B cell (primary cell): Measurements from ENCODE around the gene WFDC11. TPM values are rescaled to one million over a fixed set of nuclear protein-coding genes. Genes with fewer than 3 reads are reported as not detected.
"Not testable (repeated sequence)": the region's sequence is repeated elsewhere in the genome, so short reads cannot be mapped to it uniquely, and the experiment has no call there.

Experiments used
- ATAC-seq: fragments of 200-7000 bp; cut with Tn5 transposase; one replicate; pipeline ENCODE4 v1.10.0; 2021; ENCODE audit warnings: low read depth, mild to moderate bottlenecking, moderate number of reproducible peaks, moderate library complexity
- CTCF ChIA-PET: fragments of 350-600 bp; sonication (Branson Sonifier 250); formaldehyde crosslinking; loops from one replicate; lab custom pipeline; 2021; ENCODE audit warnings: antibody characterized with exemption, inconsistent platforms; lab: Charles Lee
- POLR2A ChIA-PET: fragments of 350-600 bp; sonication (Branson Sonifier 250); formaldehyde crosslinking; loops from one replicate; lab custom pipeline; 2021; ENCODE audit warnings: antibody characterized with exemption; lab: Charles Lee
- DNase-seq: peaks from one replicate; pipeline ENCODE4 v3.0.0; 2013
- H2AFZ ChIP-seq: 2 replicates; pipeline ENCODE4 v1.6.1; 2012; ENCODE audit warnings: mild to moderate bottlenecking, low read depth, low read length; ENCODE audit not compliant: insufficient read depth, poor library complexity, severe bottlenecking
- H3K27ac ChIP-seq, 2 donors: 1 replicate in 1 of 2; 2 replicates in 1 of 2; pipeline ENCODE4 v1.5.1; 2012 to 2013; ENCODE audit warnings: low read length in 2 of 2, mild to moderate bottlenecking in 2 of 2, moderate library complexity in 1 of 2
- H3K27me3 ChIP-seq, 4 experiments: fragments of 200-600 bp in 1 of 4; sonication (generic) in 1 of 4; replicated peaks in 1 of 4; 1 replicate in 2 of 4; 2 replicates in 2 of 4; pipeline versions ENCODE4 v1.6.1 to v1.7.0; 2013 to 2016; ENCODE audit warnings: low read length in 3 of 4, mild to moderate bottlenecking in 2 of 4, mixed read lengths in 1 of 4, moderate library complexity in 1 of 4; ENCODE audit not compliant: insufficient read depth in 4 of 4, control insufficient read depth in 3 of 4; ENCODE audit errors: control extremely low read depth in 1 of 4
- H3K36me3 ChIP-seq, 2 experiments: replicated peaks in 1 of 2; 1 replicate in 1 of 2; 2 replicates in 1 of 2; pipeline versions ENCODE4 v1.6.1 to v1.7.1; 2013; ENCODE audit warnings: low read length in 1 of 2; ENCODE audit not compliant: insufficient read depth in 2 of 2, control insufficient read depth in 1 of 2; ENCODE audit errors: control extremely low read depth in 1 of 2, extremely low read depth in 1 of 2
- H3K4me1 ChIP-seq, 2 donors: fragments of 200-600 bp in 1 of 2; sonication (generic) in 1 of 2; 1 replicate in 1 of 2; 2 replicates in 1 of 2; pipeline versions ENCODE4 v1.5.1 to v1.6.1; 2013 to 2017; ENCODE audit warnings: low read length in 2 of 2; ENCODE audit not compliant: control insufficient read depth in 2 of 2, insufficient read depth in 2 of 2
- H3K4me2 ChIP-seq: replicated peaks from 2 replicates; pipeline ENCODE3; 2012; ENCODE audit warnings: mild to moderate bottlenecking, low read depth, low read length; ENCODE audit not compliant: poor library complexity, severe bottlenecking
- H3K4me3 ChIP-seq, 5 experiments: fragments of 200-600 bp in 1 of 5; sonication (generic) in 1 of 5; 1 replicate in 3 of 5; 2 replicates in 2 of 5; pipeline versions ENCODE4 v1.5.1 to v1.7.0; 2011 to 2016; ENCODE audit warnings: low read length in 4 of 5, mild to moderate bottlenecking in 4 of 5, low read depth in 2 of 5, control low read depth in 1 of 5, moderate library complexity in 1 of 5; ENCODE audit not compliant: insufficient read depth in 1 of 5; ENCODE audit errors: control extremely low read depth in 1 of 5, extremely low read depth in 1 of 5
- H3K79me2 ChIP-seq: fragments of 200-600 bp; sonication (generic); one replicate; pipeline ENCODE4 v1.6.0; 2016; ENCODE audit warnings: low read length; ENCODE audit not compliant: control insufficient read depth, insufficient read depth
- H3K9ac ChIP-seq: fragments of 200-600 bp; sonication (generic); 2 replicates; pipeline ENCODE4 v1.6.1; 2017; ENCODE audit warnings: mild to moderate bottlenecking, low read length, moderate library complexity
- H3K9me3 ChIP-seq, 3 donors: one replicate each; pipeline versions ENCODE4 v1.6.1 to v1.7.1; 2013; ENCODE audit warnings: low read length in 2 of 3; ENCODE audit not compliant: control insufficient read depth in 2 of 3, insufficient read depth in 1 of 3; ENCODE audit errors: control extremely low read depth in 1 of 3
- H4K20me1 ChIP-seq: 2 replicates; pipeline ENCODE4 v1.6.0; 2012; ENCODE audit warnings: mild to moderate bottlenecking, low read length; ENCODE audit not compliant: insufficient read depth, control insufficient read depth, poor library complexity, severe bottlenecking
- H3K27ac Mint-ChIP-seq: one replicate; pipeline ENCODE4 v1.8.0; 2021; ENCODE audit warnings: mixed read lengths
- H3K27me3 Mint-ChIP-seq: one replicate; pipeline ENCODE4 v1.8.0; 2021; ENCODE audit warnings: mixed read lengths
- H3K4me1 Mint-ChIP-seq: one replicate; pipeline ENCODE4 v1.8.0; 2021; ENCODE audit warnings: mixed read lengths
- H3K4me3 Mint-ChIP-seq: one replicate; pipeline ENCODE4 v1.8.0; 2021; ENCODE audit warnings: mixed read lengths
- H3K9me3 Mint-ChIP-seq: one replicate; pipeline ENCODE4 v1.8.0; 2022; ENCODE audit warnings: mixed read lengths; ENCODE audit not compliant: insufficient read depth
- CTCF ChIP-seq: fragments of 200-600 bp; IDR thresholded peaks from one replicate; pipeline ENCODE4 v1.8.0; 2022; ENCODE audit warnings: antibody characterized with exemption, mild to moderate bottlenecking
- EZH2 ChIP-seq: IDR thresholded peaks from 2 replicates; pipeline ENCODE4 v1.6.1; 2012; ENCODE audit warnings: borderline replicate concordance, low read depth, mild to moderate bottlenecking, moderate library complexity, low read length; ENCODE audit not compliant: insufficient read depth, poor library complexity, severe bottlenecking
- WGBS: methylation state at CpG from one replicate; pipeline ENCODE4 v1.1.5; 2013; ENCODE audit warnings: missing lambda C conversion rate; ENCODE audit not compliant: insufficient coverage; 5-methylcytosine and 5-hydroxymethylcytosine counted together
- intact Hi-C: fragments of 100-400 bp; cut with micrococcal nuclease; formaldehyde crosslinking; loops from one replicate; pipeline ENCODE4 v1.10.0; 2022
- polyA plus RNA-seq: library from polyadenylated mRNA; depleted of rRNA; stranded (reverse); fragments of >200 nt; gene quantifications from 2 replicates; pipeline ENCODE4 v1.2.3, GENCODE V29; 2012
- total RNA-seq, 2 donors: library from RNA; stranded (reverse); fragments of 120-200 nt in 1 of 2; gene quantifications; 1 replicate in 1 of 2; 2 replicates in 1 of 2; pipeline versions ENCODE4 v1.2.3 to v1.2.4, GENCODE V29; 2013 to 2022

WFDC11 gene
- total and polyA plus RNA-seq, 2 donors (not counting 1 experiment from before 2014, with no cell fraction given), result not detected

GRCh38 chr20:45646875-45647274 lies 23.2 kb downstream of the WFDC11 start:
- Histone ChIP-seq H3K27me3 (no peaks in the 10 kb centered on the region), H3K4me2 (no peak overlapping the region), H3K9me3 (peaks cover 0 to 6% (median 0%) of the 10 kb centered on the region in 3 donors), H3K79me2 (no peaks in the 10 kb centered on the region), H4K20me1 (no peaks in the 10 kb centered on the region), H3K36me3 (no peaks in the 10 kb centered on the region), H3K4me3 (no peak overlapping the region), H3K4me1 (no peaks in the 10 kb centered on the region), H2AFZ (no peak overlapping the region), H3K9ac (no peak overlapping the region), H3K27ac (no peak overlapping the region)
- H3K4me3 Mint-ChIP-seq, result no peak overlapping the region
- DNase-seq (no peak), ATAC-seq (no peak)
- TF ChIP-seq CTCF (no peak), EZH2 (no peak)
- intact Hi-C loops, result no loop called here
- no peaks in the 10 kb centered on the region for H3K4me1 Mint-ChIP-seq
- H3K9me3 Mint-ChIP-seq, result no peaks in the 10 kb centered on the region
- no peak overlapping the region for H3K27ac Mint-ChIP-seq
- CTCF ChIA-PET, result no interaction called here
- H3K27me3 Mint-ChIP-seq, result peaks cover 16% of the 10 kb centered on the region
- POLR2A ChIA-PET, result no interaction called here
- WGBS, result 90% methylated on average over 3 of the region's 3 CpGs

GRCh38 chr20:45645869-45646268 lies 24.2 kb downstream of the WFDC11 start:
- DNase-seq, H2AFZ ChIP-seq, H3K27ac ChIP-seq, H4K20me1 ChIP-seq, intact Hi-C loops, POLR2A ChIA-PET, H3K36me3 ChIP-seq, H3K4me1 ChIP-seq, H3K9ac ChIP-seq, H3K4me1 Mint-ChIP-seq, H3K4me3 Mint-ChIP-seq, ATAC-seq, H3K4me2 ChIP-seq, H3K27ac Mint-ChIP-seq, H3K27me3 ChIP-seq, H3K4me3 ChIP-seq, CTCF ChIA-PET, H3K9me3 Mint-ChIP-seq, H3K79me2 ChIP-seq, H3K27me3 Mint-ChIP-seq, H3K9me3 ChIP-seq: not testable (repeated sequence)
- 91% methylated on average over 12 of the region's 28 CpGs for WGBS

GRCh38 chr20:45641076-45641475 lies 29.0 kb downstream of the WFDC11 start:
- H3K27me3 ChIP-seq, H3K4me1 Mint-ChIP-seq, H3K27ac ChIP-seq, H4K20me1 ChIP-seq, H3K79me2 ChIP-seq, H3K4me3 Mint-ChIP-seq, H3K4me3 ChIP-seq, DNase-seq, H3K36me3 ChIP-seq, H3K4me2 ChIP-seq, H3K9ac ChIP-seq, H2AFZ ChIP-seq, intact Hi-C loops, ATAC-seq, CTCF ChIA-PET, H3K27ac Mint-ChIP-seq, POLR2A ChIA-PET, H3K9me3 ChIP-seq, H3K9me3 Mint-ChIP-seq, H3K4me1 ChIP-seq: not testable (repeated sequence)
- WGBS, result 96% methylated on average over 9 of the region's 24 CpGs
- H3K27me3 Mint-ChIP-seq, result peaks cover 21% of the 10 kb centered on the region
